HG03378 (cell line): ENCODE measurements around the gene LTB.
"Not testable (repeated sequence)": the region's sequence is repeated elsewhere in the genome, so short reads cannot be mapped to it uniquely, and the experiment has no call there.

Experiments used
- ATAC-seq: cut with Tn5 transposase; IDR thresholded peaks from one replicate; pipeline ENCODE4 v1.9.1; 2021; ENCODE audit warnings: mild to moderate bottlenecking, moderate library complexity; ENCODE audit not compliant: unreplicated experiment

Gene LTB

GRCh38 chr6:31609519-31610406 is 27.5 kb upstream of the LTB start:
- no peak for ATAC-seq

GRCh38 chr6:31607317-31607716 is 25.1 kb upstream of the LTB start:
- ATAC-seq: no peak

- peak; percentile 42 for ATAC-seq
Measured at GRCh38 chr6:31597006-31597405, 14.8 kb upstream of the LTB start.

GRCh38 chr6:31592396-31592771 is 10.2 kb upstream of the LTB start:
- no peak for ATAC-seq

GRCh38 chr6:31590691-31591090 is 8.5 kb upstream of the LTB start:
- not testable (repeated sequence) for ATAC-seq

GRCh38 chr6:31588871-31589650 is 6.8 kb upstream of the LTB start:
- no peak for ATAC-seq

GRCh38 chr6:31587791-31588777 is 5.9 kb upstream of the LTB start:
- no peak for ATAC-seq

- ATAC-seq: no peak
Measured at GRCh38 chr6:31586599-31587281, 4.5 kb upstream of the LTB start.

GRCh38 chr6:31586008-31586407 is 3.8 kb upstream of the LTB start, which contains the start of gene LST1:
Gene LST1, plus strand, starts transcription at chr6:31586277. Its CDS starts 1,023 bp downstream, at chr6:31587300.
- ATAC-seq: no peak

GRCh38 chr6:31585491-31585890 is 3.3 kb upstream of the LTB start:
- ATAC-seq: no peak

- no peak for ATAC-seq
Measured at GRCh38 chr6:31581434-31582229, 592 bp downstream of the LTB start.

- peak; percentile 43 for ATAC-seq
Measured at GRCh38 chr6:31580807-31581433, 1.3 kb downstream of the LTB start.

GRCh38 chr6:31580438-31580740 is 1.8 kb downstream of the LTB start:
- ATAC-seq: no peak

GRCh38 chr6:31579546-31580437 is 2.4 kb downstream of the LTB start:
- ATAC-seq: no peak

- ATAC-seq: no peak
Measured at GRCh38 chr6:31579119-31579505, 3.1 kb downstream of the LTB start.

- no peak for ATAC-seq
Measured at GRCh38 chr6:31578184-31579118, 3.8 kb downstream of the LTB start.

- ATAC-seq: no peak
Measured at GRCh38 chr6:31577579-31577966, 4.7 kb downstream of the LTB start.
